NCI-H187 (cell line): ENCODE data around the gene GPC6.
"Not testable (repeated sequence)": the region's sequence is repeated elsewhere in the genome, so short reads cannot be mapped to it uniquely, and the experiment has no call there.

Source experiments
- DNase-seq, 2 experiments: peaks; one replicate each; lab custom pipeline; 2025; lab: John Stamatoyannopoulos, UW

Gene GPC6

GRCh38 chr13:93226623-93227279 lies at the start of gene GPC6:
Gene GPC6, plus strand, starts transcription at chr13:93226807.
- DNase-seq, result peak; percentile 83 to 90

GRCh38 chr13:93180356-93180969 lies 46.1 kb upstream of the GPC6 start:
- DNase-seq, result no peak

- DNase-seq, result no peak
These were observed 44.2 kb upstream of the GPC6 start for GRCh38 chr13:93182406-93182805.

- no peak for DNase-seq
These were observed 43.3 kb upstream of the GPC6 start for GRCh38 chr13:93183302-93183701.

- no peak for DNase-seq
These were observed 36.6 kb upstream of the GPC6 start for GRCh38 chr13:93190006-93190405.

GRCh38 chr13:93193682-93194081 lies 32.9 kb upstream of the GPC6 start:
- no peak for DNase-seq

- no peak for DNase-seq
These were observed 26.8 kb upstream of the GPC6 start for GRCh38 chr13:93199856-93200255.

- DNase-seq, result no peak
These were observed 26.0 kb upstream of the GPC6 start for GRCh38 chr13:93200626-93201025.

GRCh38 chr13:93201992-93202558 lies 24.5 kb upstream of the GPC6 start:
- no peak for DNase-seq

GRCh38 chr13:93206778-93207392 lies 19.7 kb upstream of the GPC6 start:
- not testable (repeated sequence) for DNase-seq

GRCh38 chr13:93216122-93216521 lies 10.5 kb upstream of the GPC6 start:
- no peak for DNase-seq

- no peak for DNase-seq
These were observed 8.8 kb upstream of the GPC6 start for GRCh38 chr13:93217721-93218261.

GRCh38 chr13:93218583-93218982 lies 8.0 kb upstream of the GPC6 start:
- DNase-seq, result no peak

- DNase-seq, result no peak
These were observed 6.5 kb upstream of the GPC6 start for GRCh38 chr13:93220073-93220472.

- no peak for DNase-seq
These were observed 3.6 kb upstream of the GPC6 start for GRCh38 chr13:93222976-93223375.

GRCh38 chr13:93224535-93224934 lies 2.1 kb upstream of the GPC6 start:
- no peak for DNase-seq

GRCh38 chr13:93225610-93226009 lies 997 bp upstream of the GPC6 start:
- no peak for DNase-seq

GRCh38 chr13:93226065-93226622 lies 463 bp upstream of the GPC6 start:
- DNase-seq, result peak in 1 of 2 experiments; percentile 90

- peak; percentile 73 to 91 for DNase-seq
These were observed 772 bp downstream of the GPC6 start for GRCh38 chr13:93227280-93227877.

GRCh38 chr13:93227878-93228642 lies 1.5 kb downstream of the GPC6 start:
- peak; percentile 87 to 96 for DNase-seq

GRCh38 chr13:93228643-93228937 lies 2.0 kb downstream of the GPC6 start:
- no peak for DNase-seq
